Activated CD8-positive, alpha-beta T cell treated with anti-CD3 and anti-CD28 coated beads for 36 hours (primary cell): ENCODE results near the gene RICTOR. TPM values are rescaled to one million over a fixed set of nuclear protein-coding genes. Genes with fewer than 3 reads are reported as not detected.

Experiments
- ATAC-seq: fragments of 200-7000 bp; cut with Tn5 transposase; one replicate; pipeline ENCODE4 v1.10.0; 2021; ENCODE audit warnings: mild to moderate bottlenecking, moderate library complexity
- CTCF ChIA-PET: fragments of 350-600 bp; sonication (Branson Sonifier 250); formaldehyde crosslinking; loops from one replicate; lab custom pipeline; 2021; ENCODE audit warnings: antibody characterized with exemption; lab: Charles Lee
- POLR2A ChIA-PET: fragments of 350-600 bp; sonication (Branson Sonifier 250); formaldehyde crosslinking; loops from one replicate; lab custom pipeline; 2021; ENCODE audit warnings: antibody characterized with exemption; lab: Charles Lee
- DNase-seq: peaks from one replicate; pipeline ENCODE4 v3.0.0-alpha.2; 2020
- H3K27ac Mint-ChIP-seq: one replicate; pipeline ENCODE4 v1.8.0; 2021; ENCODE audit warnings: mild to moderate bottlenecking, mixed read lengths
- H3K27me3 Mint-ChIP-seq: one replicate; pipeline ENCODE4 v1.8.0; 2021; ENCODE audit warnings: mixed read lengths
- H3K36me3 Mint-ChIP-seq: one replicate; pipeline ENCODE4 v1.8.0; 2021; ENCODE audit warnings: low read depth, mixed read lengths
- H3K4me1 Mint-ChIP-seq: one replicate; pipeline ENCODE4 v1.8.0; 2021; ENCODE audit warnings: low read depth, mixed read lengths
- H3K4me3 Mint-ChIP-seq: one replicate; pipeline ENCODE4 v1.8.0; 2021; ENCODE audit warnings: mild to moderate bottlenecking, moderate library complexity, mixed read lengths
- H3K9me3 Mint-ChIP-seq: one replicate; pipeline ENCODE4 v1.8.0; 2021; ENCODE audit warnings: mixed read lengths
- intact Hi-C: fragments of 100-400 bp; cut with micrococcal nuclease; formaldehyde crosslinking; loops from one replicate; pipeline ENCODE4 v1.10.0; 2022
- total RNA-seq, 2 experiments: library from RNA; stranded (reverse); gene quantifications; one replicate each; pipeline ENCODE4 v1.2.3, GENCODE V29; 2021
- TF ChIP-seq, protein P1 (sequence below): fragments of 200-600 bp; IDR thresholded peaks from one replicate; pipeline ENCODE4 v1.8.0; 2022; ENCODE audit warnings: antibody characterized with exemption, mild to moderate bottlenecking

RICTOR gene
- total RNA-seq, 2 experiments from 2014 or later, result 23.9 to 26.1 TPM

GRCh38 chr5:39115644-39116343 is 41.6 kb upstream of the RICTOR start:
- peaks cover 43% of the 10 kb centered on the region for H3K36me3 Mint-ChIP-seq
- intact Hi-C loops, result no loop called here
- ATAC-seq, result no peak
- TF ChIP-seq, protein P1, sequence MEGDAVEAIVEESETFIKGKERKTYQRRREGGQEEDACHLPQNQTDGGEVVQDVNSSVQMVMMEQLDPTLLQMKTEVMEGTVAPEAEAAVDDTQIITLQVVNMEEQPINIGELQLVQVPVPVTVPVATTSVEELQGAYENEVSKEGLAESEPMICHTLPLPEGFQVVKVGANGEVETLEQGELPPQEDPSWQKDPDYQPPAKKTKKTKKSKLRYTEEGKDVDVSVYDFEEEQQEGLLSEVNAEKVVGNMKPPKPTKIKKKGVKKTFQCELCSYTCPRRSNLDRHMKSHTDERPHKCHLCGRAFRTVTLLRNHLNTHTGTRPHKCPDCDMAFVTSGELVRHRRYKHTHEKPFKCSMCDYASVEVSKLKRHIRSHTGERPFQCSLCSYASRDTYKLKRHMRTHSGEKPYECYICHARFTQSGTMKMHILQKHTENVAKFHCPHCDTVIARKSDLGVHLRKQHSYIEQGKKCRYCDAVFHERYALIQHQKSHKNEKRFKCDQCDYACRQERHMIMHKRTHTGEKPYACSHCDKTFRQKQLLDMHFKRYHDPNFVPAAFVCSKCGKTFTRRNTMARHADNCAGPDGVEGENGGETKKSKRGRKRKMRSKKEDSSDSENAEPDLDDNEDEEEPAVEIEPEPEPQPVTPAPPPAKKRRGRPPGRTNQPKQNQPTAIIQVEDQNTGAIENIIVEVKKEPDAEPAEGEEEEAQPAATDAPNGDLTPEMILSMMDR, result no peak
- POLR2A ChIA-PET, result interaction anchor here (1.0 to 1.1 kb wide), 2 partner anchors 48 to 101 kb away, joined by 3 read pairs; no protein-coding TSS in a partner anchor
- no peak for DNase-seq
- no peak overlapping the region for H3K4me3 Mint-ChIP-seq
- no peaks in the 10 kb centered on the region for H3K9me3 Mint-ChIP-seq
- H3K27me3 Mint-ChIP-seq, result no peaks in the 10 kb centered on the region
- H3K4me1 Mint-ChIP-seq, result peaks cover 57% of the 10 kb centered on the region
- CTCF ChIA-PET, result interaction anchor here (1.0 to 1.9 kb wide), 4 partner anchors 20 to 110 kb away, joined by 3 to 7 read pairs (median 4); no protein-coding TSS in a partner anchor
- H3K27ac Mint-ChIP-seq, result peak overlapping the region; percentile 86

DNA sequence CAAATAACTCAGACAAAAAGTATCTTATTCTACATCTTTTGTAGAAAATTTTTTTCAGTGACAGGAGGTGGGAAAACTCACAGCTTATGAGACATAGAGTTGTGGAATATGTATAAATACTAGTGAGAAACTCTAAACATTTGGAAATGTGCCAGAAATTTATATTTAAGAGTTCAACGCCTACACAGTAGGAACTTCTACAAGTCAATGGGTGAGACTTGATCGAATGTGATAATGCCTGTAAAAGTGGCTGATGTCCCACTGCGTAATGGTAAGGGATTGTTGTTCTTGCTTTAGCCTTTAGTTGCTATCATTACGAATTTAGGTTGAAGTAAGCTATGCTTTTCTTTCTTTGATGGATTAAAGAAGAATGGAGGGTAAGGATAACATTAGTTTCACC is 40.0 kb upstream of the RICTOR start:
- TF ChIP-seq, protein P1, result no peak
- ChIA-PET CTCF (interaction anchor here (1.0 kb wide), 2 partner anchors 169 to 434 kb away, joined by 3 to 4 read pairs; no protein-coding TSS in a partner anchor), POLR2A (no interaction called here)
- Mint-ChIP-seq H3K4me1 (peaks cover 53% of the 10 kb centered on the region), H3K36me3 (peaks cover 41% of the 10 kb centered on the region), H3K27me3 (no peaks in the 10 kb centered on the region), H3K27ac (peak overlapping the region; percentile 28), H3K9me3 (no peaks in the 10 kb centered on the region), H3K4me3 (no peak overlapping the region)
- intact Hi-C loops, result no loop called here
- no peak for DNase-seq
- ATAC-seq, result no peak

GRCh38 chr5:39113354-39113953 is 39.3 kb upstream of the RICTOR start:
- Mint-ChIP-seq H3K27me3 (no peaks in the 10 kb centered on the region), H3K27ac (peak overlapping the region; percentile 65), H3K4me1 (peaks cover 51% of the 10 kb centered on the region), H3K4me3 (no peak overlapping the region), H3K9me3 (no peaks in the 10 kb centered on the region), H3K36me3 (peaks cover 43% of the 10 kb centered on the region)
- CTCF ChIA-PET, result interaction anchor here (0.9 kb wide), 1 partner anchor 170 kb away, joined by 6 read pairs; no protein-coding TSS in a partner anchor
- POLR2A ChIA-PET, result interaction anchor here (1.2 kb wide), 1 partner anchor 14 kb away, joined by 3 read pairs; no protein-coding TSS in a partner anchor
- no peak for DNase-seq
- intact Hi-C loops, result no loop called here
- ATAC-seq, result no peak
- TF ChIP-seq, protein P1, result no peak

GRCh38 chr5:39109606-39110005 is 35.4 kb upstream of the RICTOR start:
- TF ChIP-seq, protein P1, result no peak
- Mint-ChIP-seq H3K4me1 (peaks cover 20% of the 10 kb centered on the region), H3K9me3 (no peaks in the 10 kb centered on the region), H3K27ac (no peak overlapping the region), H3K27me3 (no peaks in the 10 kb centered on the region), H3K4me3 (no peak overlapping the region), H3K36me3 (peaks cover 18% of the 10 kb centered on the region)
- DNase-seq (no peak), ATAC-seq (peak; percentile 13)
- intact Hi-C loops, result no loop called here
- CTCF ChIA-PET, result no interaction called here
- POLR2A ChIA-PET, result no interaction called here

GRCh38 chr5:39108987-39109386 is 34.8 kb upstream of the RICTOR start:
- Mint-ChIP-seq H3K4me1 (peaks cover 14% of the 10 kb centered on the region), H3K27me3 (no peaks in the 10 kb centered on the region), H3K9me3 (no peaks in the 10 kb centered on the region), H3K36me3 (peaks cover 16% of the 10 kb centered on the region), H3K27ac (peak overlapping the region; percentile 50), H3K4me3 (no peak overlapping the region)
- TF ChIP-seq, protein P1, result no peak
- DNase-seq (no peak), ATAC-seq (no peak)
- intact Hi-C loops, result no loop called here
- POLR2A ChIA-PET, result no interaction called here
- CTCF ChIA-PET, result no interaction called here
